Epithelial cell of esophagus (primary cell): Measurements from ENCODE around the gene HS6ST3.
A peak's percentile ranks its signal among the peaks of the same experiment; 100 is the strongest.

Experiments used
- DNase-seq: peaks from one replicate; pipeline ENCODE4 v3.0.0; 2010; ENCODE audit warnings: low read depth
- H3K4me3 ChIP-seq: 2 replicates; pipeline ENCODE4 v1.5.1; 2011; ENCODE audit warnings: mild to moderate bottlenecking, low read length, control low read depth
- CTCF ChIP-seq: IDR thresholded peaks from 2 replicates; pipeline ENCODE4 v1.5.1; 2011; ENCODE audit warnings: low read depth, mild to moderate bottlenecking, low read length, control low read depth, inconsistent platforms; ENCODE audit not compliant: insufficient read depth; ENCODE audit errors: missing control alignments

Gene HS6ST3

GRCh38 chr13:96398486-96398885, 308.6 kb downstream of the HS6ST3 start:
- no peak overlapping the region for H3K4me3 ChIP-seq
- TF ChIP-seq CTCF = no peak
- peak; percentile 5 for DNase-seq

- no peak overlapping the region for H3K4me3 ChIP-seq
- no peak for TF ChIP-seq CTCF
- no peak for DNase-seq
These were observed 313.3 kb downstream of the HS6ST3 start for GRCh38 chr13:96403241-96403640.

GRCh38 chr13:96403651-96404050, 313.7 kb downstream of the HS6ST3 start:
- H3K4me3 ChIP-seq = no peak overlapping the region
- no peak for TF ChIP-seq CTCF
- DNase-seq = no peak

GRCh38 chr13:96415831-96416385, 326.0 kb downstream of the HS6ST3 start:
- no peak for TF ChIP-seq CTCF
- no peak overlapping the region for H3K4me3 ChIP-seq
- no peak for DNase-seq

GRCh38 chr13:96417939-96418685, 328.2 kb downstream of the HS6ST3 start:
- DNase-seq = no peak
- H3K4me3 ChIP-seq = no peak overlapping the region
- TF ChIP-seq CTCF = no peak

- TF ChIP-seq CTCF = no peak
- H3K4me3 ChIP-seq = no peak overlapping the region
- no peak for DNase-seq
These were observed 331.4 kb downstream of the HS6ST3 start for GRCh38 chr13:96421314-96421713.

- no peak for DNase-seq
- H3K4me3 ChIP-seq = no peak overlapping the region
- TF ChIP-seq CTCF = no peak
These were observed 332.1 kb downstream of the HS6ST3 start for GRCh38 chr13:96422002-96422401.
